GDM1 (cell line): ENCODE data around the gene FMNL2.
"Not testable (repeated sequence)": the region's sequence is repeated elsewhere in the genome, so short reads cannot be mapped to it uniquely, and the experiment has no call there.

ENCODE experiments used
- DNase-seq: peaks from one replicate; lab custom pipeline; 2025; lab: John Stamatoyannopoulos, UW

Gene FMNL2

DNA sequence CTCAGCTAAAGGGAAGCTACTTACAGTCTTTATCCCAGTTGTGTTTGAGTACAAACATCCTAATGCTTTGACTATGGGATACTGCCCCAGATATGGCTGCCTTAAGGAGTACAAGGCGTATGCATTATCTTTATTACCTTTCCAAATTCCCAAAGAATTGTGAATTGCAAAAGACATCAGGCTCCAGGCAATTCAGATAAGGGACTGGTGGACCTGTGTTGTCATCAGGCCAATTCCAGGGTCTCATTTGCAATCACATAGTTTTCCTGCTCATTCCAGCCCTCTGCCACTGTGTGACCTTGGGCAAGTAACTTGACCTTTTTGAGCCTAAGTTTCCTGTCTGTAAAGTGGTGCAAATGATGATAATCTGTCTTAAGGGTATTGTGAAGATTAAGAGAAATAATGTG lies 137.5 kb downstream of the FMNL2 start:
- no peak for DNase-seq

DNA sequence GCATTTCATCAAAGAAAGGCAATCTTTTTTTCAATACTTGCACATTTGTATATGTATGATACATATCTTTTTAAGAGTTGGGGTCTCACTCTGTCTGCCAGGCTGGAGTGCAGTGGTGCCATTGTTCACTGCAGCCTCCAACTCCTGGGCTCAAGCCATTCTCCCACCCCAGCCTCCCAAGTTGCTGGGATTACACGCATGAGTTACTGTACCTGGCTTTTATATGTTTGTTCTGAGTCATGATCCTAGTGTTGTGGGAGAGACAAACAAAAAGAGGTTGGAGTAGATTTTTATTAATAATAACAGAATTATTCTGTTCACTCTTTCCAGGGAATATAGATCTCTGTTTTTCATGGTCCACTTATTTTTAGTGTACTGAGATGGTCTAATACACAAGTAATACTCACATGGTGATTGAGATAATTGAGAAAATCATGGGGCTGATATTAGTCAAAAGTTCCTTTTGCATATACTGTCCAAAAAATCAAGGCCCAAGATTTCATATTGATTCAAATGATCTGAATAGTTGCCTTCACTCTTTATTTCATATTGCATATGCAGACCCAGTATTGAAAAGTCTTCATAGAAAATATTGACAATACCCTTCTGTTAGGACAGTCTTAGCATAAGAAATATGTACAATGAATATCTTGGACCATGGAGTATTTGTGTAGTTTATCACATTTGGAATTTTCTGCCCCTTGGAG lies 138.3 kb downstream of the FMNL2 start:
- no peak for DNase-seq

DNA sequence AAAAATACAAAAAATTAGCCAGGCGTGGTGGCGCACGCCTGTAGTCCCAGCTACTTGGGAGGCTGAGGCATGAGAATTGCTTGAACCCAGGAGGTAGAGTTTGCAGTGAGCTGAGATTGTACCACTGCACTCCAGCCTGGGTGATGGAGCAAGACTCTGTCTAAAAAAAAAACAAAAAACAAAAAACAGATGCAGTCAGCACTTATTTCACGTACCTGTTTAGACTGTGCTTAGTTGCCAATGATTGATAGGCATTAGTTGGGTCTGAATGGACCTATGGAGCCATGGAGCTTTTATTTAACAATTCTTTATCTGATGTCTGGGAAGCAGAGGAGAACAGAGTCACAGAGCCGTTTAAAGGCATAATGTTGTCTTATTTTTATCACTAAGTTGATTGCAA lies 139.5 kb downstream of the FMNL2 start:
- DNase-seq = not testable (repeated sequence)

DNA sequence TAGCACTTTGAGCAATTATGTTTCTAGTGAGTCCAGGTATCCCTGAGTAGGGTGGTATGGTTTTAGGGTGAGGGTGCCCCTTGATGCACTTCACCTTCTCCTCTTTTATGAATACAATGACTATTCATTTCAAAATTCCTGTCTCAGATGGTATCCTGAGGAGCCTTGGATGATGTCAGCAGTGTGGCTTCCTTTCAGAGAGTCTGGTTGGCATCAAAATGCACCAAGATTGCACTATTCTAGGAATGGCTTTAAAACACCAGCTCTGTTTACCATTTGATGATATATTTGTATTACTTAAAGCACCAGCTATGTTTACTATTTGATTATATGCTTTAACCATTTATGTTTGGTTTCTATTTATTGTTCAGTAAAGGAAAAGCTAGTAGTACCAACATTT lies 141.0 kb downstream of the FMNL2 start:
- DNase-seq = no peak

DNA sequence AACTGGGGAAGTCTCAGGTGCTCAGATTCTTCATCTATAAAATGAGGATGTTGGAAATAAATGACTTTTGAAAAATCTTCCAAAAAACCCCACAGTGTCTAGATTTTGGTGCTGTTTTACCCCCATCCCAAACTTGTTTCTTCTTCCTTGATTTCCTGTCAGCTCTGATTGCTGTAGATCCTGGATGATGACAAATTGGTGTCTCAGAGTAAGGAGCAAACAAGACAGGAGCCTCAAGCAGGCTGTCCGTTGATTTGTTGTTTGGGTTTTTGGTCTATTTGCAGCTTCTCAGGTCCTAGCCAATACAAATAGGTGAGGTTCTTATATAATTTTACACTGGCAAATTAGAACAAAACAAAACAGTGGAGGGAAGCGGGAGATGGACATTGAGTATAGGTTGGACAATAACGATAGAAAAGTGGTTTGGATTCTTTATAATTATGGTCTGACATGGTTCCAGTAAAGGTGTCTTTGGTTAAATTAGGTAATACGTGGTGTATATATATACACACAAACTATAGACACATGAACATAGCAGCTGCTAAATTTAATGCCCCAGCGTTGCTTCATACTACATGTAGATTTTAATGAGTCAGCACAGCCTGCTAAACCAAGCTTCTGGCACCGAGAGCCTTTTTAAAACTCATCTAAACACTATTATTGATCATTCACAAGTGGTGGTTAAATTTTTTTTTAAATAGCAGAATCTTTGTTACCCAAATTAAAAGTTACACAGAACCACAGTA lies 142.5 kb downstream of the FMNL2 start:
- DNase-seq = no peak

DNA sequence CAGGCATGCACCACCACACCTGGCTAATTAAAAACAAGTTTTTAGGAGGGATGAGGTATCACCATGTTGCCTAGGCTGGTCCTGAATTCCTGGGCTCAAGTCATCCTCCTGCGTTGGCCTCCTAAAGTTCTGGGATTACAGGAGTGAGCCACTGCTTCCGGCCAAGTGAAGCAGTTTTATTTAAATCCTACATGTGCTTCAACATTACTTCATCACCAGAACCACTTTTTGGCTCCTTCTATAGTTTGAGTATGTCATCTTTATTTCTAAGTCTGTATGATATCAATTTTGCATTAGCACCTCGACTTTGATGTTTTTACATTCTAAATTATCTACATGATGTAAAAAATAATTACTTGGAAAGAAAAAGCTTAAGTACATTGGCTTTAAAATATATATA lies 144.3 kb downstream of the FMNL2 start:
- DNase-seq = no peak

DNA sequence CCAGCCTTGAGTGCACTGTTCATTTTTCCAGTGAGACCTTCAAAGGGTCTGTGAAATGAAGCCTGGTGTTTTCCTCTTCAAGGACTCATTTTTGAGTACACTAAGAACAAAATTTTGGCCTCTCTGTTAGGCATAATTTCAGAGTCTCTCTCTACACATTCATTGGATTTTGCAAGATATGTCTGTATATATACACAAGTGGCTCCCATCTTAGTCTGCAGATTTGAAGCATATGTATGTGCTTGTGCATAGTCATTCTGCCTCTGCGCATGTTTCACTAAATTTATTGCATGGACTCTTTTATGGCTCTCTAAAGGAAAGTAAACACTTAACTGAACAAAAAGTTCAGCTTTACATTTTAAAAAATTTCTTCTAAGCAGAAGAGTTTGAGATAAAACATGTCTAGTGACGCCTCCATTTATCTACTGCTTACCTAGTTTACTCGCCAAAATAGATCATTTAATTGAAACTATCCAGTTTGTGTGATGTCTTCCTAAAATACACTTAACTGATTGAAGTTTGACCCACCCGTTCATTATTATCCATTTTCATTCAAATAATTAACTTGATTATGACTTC lies 145.9 kb downstream of the FMNL2 start:
- DNase-seq = no peak

DNA sequence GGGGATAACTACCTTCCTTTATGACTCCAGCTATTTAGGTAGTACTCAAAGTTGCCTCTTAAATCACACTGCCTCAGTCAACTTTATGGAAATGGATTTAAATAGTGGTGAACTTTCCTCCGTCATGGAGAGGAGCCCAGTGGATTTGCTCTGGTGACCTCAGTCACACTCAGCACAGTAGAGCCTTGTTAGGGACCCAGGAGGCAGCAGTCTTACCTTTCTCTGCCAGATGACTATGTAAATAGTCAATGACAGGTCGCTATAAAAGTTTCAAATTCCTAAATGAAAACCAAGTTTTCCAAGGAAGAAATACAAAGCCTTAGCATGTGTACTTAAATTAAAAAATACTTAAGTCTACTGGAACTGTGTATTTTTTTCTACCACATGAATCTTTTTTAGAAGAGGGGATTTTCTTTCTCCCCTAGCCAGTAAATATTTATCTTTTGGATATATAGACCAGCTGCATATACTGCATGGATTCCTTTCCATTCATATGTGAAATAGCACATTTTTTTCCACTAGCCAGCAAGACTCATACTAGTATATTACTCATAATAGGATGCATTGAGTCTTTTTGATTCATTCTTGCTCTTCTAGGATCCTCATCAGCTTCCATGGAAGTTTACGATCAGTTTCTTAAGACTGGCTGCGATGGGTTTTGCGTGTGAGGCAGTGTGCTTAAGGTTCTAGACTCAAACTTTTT lies 147.1 kb downstream of the FMNL2 start:
- DNase-seq = no peak

DNA sequence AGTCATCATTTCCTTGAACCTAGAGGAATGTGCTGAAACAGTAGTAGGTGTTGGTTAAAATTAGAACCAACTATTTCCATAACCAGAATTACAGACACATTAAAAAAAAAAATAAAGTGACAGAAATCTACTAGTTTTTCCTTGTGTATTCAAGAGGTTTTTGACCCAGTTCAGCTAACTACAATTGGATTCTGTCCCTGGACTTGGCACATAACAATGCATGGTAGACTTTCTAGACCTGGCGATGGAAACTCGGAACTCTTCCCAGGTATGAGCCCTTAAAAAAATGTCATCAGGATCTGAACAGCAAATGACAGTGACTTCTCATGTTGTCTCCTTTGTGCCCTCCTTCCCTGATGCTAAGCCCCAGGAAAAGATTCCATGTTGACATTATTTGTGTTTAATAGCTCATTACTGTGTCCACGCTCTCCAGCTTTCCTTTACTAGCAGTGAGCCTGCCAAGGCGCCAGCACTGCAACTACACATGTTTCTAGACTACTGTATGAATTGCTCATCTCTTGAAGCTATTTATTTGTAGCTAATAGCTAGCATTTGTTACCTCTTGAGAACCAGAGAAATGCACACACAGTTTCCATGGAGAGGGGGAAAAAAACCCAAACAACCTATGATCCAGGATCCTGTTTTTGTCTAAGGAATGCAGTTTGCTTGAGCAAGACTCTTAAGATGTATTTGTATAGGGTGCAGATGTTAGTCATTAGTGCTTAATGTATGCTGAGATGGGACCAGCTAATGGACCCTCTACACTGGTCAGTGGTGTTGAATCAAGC lies 148.5 kb downstream of the FMNL2 start:
- DNase-seq = no peak

DNA sequence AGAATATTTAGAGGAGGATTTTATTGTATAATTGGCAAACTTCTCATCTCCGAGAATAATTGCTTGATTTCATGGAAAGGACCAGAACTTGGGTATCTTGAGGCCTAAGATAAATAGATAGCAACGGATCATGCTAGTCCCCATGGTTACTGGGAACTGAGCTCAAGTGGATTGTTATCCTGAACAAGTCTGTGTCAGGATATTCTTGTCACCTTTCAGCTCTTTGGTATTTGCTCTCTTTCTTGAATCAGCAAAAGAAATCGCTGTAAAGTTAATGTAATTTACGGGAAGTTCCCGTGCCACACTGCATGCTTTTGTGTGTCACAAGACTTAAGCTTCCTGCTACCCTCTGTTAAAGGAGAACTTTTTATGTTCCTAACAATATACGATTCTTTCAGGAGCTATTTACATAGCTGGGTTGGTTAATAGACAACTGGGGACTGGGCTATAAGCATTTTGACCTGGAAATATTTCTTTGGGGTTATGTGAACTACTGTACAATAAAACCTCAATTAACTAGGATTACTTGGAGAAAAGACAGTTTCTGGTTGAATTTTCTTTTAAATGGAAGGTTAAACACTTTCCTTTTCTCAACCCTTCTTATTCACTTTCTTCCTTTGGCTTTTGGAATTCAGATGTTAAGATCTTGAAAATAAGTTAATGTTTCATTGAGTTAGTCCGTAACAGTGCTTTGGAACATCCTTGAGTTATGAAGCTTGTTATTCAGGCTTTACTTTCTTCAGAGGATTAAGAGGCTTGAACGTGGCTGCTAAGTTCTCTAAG lies 151.2 kb downstream of the FMNL2 start:
- no peak for DNase-seq

DNA sequence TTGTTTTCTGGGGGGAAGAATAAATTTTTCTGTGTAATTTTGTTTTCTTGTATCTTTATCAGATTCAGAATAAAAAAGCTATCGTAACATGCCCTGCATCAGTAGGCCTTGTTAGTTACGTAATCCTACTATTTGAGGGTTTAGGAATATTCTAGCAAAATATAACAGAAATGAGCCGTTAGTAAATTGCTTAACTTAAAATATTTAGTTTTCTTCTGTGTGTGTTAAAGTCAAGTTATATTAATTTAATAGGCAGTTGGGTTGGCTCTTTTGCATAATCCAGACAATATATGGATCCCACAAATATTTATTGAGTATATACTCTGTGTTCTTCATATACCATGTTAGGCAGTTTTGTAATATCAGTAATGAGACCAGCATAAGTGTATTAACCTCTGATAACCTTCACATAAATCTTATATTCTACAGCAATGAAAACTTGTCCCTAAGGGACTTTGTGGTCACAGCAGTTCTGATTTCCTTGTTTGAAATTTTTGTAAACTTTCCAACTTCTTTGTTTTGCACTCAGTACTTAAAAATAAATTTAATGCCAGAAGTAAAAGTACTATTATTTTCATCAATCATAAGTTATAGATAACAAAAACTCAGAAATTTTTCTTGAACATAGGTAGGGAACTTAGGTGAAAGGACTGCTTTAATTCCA lies 151.9 kb downstream of the FMNL2 start:
- DNase-seq = no peak

DNA sequence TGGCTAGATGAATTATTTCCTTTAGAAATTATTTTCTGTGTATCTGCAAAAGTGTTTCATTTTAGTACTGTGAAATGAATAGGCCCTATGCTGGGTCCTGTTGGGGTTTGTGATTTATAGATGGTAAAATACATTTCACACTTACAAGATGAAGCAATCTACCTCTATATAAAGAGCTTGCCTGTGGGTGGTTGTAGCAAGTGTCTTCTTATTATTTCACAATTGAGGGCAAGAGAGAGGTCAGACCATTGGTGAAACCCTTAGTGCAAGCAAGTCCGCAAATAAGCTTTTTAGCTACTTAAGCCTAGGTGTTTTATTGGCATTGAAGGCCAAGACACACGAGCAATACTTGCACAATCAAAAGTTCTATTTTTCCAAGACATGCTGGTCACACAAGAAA lies 153.1 kb downstream of the FMNL2 start:
- no peak for DNase-seq

DNA sequence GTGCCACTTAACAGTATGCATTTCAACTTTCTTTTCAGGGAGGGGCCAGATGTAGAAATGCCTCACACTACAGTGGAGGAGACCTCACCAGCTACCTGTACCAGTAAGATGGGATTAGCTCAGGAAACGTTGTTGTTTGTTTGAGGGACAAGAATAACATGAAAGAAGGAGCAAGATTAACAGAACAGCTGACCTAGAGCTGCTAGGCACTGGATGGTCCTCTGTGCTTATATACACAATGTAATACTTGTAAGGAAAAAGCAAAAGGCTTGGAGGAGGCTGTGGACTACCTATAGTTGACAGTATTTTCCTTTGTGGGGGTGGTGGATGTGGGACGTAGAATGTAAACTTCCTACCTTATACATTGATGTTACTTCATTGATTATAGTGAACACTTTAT lies 154.4 kb downstream of the FMNL2 start:
- DNase-seq = no peak

DNA sequence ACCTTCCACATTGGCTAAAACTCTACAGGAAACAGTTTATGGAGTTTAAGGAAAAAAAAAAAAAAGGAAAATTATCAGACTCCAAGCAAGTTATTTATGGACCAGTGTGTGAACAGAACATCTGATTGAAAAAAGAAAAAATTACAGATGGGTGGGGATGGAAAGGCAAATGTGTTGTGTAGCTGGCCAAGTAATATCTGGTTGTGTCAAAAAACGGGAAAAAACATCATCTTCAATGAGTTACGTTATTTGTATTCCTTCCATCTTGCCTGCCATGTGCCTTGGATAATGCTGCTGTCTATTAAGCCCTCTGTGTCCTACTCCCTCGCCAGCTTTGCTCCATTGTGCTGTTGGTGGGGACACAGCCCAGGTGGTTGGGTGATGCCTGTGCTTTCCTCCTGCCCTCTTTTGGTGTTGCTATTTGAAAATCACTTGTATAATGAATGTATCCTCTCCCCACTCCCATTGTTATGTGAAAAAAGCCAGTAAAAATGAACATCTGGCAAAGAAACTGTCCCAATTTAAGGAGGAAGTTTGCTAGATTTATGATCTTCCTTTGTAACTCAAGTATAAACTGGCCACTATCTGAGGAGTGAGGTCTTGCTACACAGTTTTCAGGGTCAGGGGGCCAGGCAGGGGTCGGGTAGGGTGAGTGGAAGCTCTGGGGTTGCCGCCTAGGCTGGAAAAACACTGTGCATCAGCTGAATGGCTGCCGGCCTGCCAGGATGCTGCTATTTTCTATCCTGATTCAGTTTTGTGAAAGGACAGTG lies 155.9 kb downstream of the FMNL2 start:
- DNase-seq = no peak

DNA sequence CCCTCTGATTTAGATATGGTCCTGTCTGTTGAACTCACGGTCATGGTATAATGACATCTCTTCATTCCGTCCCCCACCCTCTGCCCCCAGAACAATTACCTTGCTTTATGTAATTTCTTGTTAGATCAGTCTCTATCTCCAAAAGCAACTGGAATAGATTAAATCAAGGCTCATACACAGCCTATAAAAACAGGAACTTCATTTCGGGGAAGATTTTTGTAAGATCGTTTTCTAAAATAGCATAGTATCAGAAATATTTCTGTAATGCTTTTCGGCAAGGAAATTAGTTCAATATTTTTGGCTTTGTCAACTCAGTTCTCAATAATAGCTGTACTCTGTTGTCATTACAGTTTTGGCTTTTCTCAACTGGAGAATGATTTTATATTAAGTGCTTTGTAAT lies 157.2 kb downstream of the FMNL2 start:
- no peak for DNase-seq

DNA sequence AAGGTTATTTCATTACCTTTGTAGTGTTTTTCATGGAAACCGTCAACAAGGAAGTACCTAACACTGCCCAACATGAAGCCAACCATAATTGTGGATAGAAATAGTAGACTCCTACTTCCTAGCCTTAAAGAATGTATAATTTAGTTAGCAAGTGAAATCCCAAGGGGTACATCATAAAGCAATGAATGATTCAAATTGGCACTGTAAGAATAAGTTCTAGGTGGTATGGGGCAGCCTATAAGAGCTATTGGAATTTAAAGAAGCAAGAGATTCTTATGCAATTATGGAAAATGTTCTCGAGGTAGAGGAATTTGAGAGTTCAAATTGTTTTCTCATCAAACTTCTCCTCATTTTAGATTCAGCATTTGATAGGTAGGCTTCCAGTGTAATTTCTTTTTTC lies 157.9 kb downstream of the FMNL2 start:
- DNase-seq = no peak

DNA sequence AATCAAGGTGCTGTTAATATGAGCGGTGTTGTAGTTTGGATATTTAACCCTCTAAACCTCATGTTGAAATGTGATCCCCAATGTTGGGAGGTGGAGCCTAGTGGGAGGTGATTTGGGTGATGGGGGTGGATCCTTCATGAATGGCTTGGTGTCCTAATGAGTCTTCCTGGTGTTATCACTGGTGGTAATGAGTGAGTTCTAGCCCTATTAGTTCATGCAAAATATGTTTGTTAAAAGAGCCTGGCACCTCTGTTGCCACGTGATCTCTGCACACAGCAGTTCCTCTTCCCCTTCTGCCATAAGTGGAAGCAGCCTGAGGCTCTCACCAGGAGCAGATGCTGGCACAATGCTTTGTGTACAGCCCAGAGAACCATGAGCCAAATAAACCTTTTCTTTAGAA lies 158.4 kb downstream of the FMNL2 start:
- no peak for DNase-seq

DNA sequence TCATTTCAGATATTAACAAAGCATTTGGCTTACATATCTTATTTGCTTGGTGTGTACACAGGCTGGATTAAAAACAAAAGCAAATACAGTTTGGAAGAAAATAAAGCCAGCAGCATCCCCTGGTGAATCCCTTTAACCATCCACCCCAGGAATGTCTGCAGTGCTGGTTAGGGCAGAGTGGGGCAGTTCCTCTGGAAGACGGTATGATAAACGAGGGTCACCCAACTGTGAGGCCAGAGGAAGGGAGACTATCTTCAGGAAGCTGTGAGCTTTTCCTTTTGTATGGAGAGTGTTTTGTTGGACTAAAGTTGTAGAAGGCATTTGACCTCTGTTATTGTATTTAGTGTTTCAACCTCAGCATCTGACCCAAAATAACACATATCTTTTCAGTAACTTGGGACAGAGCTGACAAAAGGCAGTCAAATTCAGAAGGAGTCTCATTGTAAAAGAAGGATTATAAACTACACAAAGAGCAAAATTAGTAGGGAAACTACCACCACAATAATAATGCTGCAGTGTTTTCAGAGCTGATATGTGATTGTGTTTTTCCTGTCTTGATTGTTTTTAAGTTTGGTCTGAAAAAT lies 159.1 kb downstream of the FMNL2 start:
- DNase-seq = no peak

DNA sequence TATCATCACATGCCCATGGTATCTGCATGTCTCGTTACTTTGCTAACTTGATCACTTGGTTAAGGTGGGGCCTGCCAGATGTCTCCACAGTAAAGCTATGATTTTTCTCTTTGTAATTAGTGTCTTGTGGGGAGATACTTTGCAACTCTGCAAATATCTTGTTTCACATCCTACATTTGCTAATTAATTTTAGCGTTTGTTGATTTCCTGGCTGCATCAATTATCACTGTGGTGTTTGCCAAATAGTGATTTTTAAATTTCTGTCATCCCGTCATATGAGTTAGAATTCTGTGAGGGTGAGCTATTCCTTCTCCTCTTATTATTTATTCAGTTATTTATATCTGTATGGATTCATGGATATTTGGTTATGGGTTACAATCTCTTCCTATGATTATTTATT lies 161.4 kb downstream of the FMNL2 start:
- DNase-seq = no peak
